Measurements from ENCODE around the gene CRACR2B. TPM values are rescaled to one million over a fixed set of nuclear protein-coding genes. Genes with fewer than 3 reads are reported as not detected.

Gene CRACR2B
- total and polyA plus RNA-seq, 2 of the 8 experiments (the other 6 are each of a cell fraction or from before 2014, with no cell fraction given) = 18.2 to 26.4 TPM

- TF ChIP-seq, protein P1, sequence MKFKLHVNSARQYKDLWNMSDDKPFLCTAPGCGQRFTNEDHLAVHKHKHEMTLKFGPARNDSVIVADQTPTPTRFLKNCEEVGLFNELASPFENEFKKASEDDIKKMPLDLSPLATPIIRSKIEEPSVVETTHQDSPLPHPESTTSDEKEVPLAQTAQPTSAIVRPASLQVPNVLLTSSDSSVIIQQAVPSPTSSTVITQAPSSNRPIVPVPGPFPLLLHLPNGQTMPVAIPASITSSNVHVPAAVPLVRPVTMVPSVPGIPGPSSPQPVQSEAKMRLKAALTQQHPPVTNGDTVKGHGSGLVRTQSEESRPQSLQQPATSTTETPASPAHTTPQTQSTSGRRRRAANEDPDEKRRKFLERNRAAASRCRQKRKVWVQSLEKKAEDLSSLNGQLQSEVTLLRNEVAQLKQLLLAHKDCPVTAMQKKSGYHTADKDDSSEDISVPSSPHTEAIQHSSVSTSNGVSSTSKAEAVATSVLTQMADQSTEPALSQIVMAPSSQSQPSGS (IDR thresholded peaks at IDR 0.05; ENCODE audit: low read length) = no peak
- TF ChIP-seq BACH1 (IDR thresholded peaks at IDR 0.05; ENCODE audit: low read length) = no peak
- no peak for TF ChIP-seq NRF1 (IDR thresholded peaks at IDR 0.05; ENCODE audit: low read depth, low read length)
- no peak for TF ChIP-seq HDAC6 (IDR thresholded peaks at IDR 0.05; ENCODE audit: low read depth, low read length)
- TF ChIP-seq TEAD4 (IDR thresholded peaks at IDR 0.05; ENCODE audit: low read depth, low read length) = no peak
- TF ChIP-seq, protein P2, sequence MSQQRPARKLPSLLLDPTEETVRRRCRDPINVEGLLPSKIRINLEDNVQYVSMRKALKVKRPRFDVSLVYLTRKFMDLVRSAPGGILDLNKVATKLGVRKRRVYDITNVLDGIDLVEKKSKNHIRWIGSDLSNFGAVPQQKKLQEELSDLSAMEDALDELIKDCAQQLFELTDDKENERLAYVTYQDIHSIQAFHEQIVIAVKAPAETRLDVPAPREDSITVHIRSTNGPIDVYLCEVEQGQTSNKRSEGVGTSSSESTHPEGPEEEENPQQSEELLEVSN (IDR thresholded peaks at IDR 0.05) = no peak
- no peak for TF ChIP-seq MAX (IDR thresholded peaks at IDR 0.05)
- no peak for TF ChIP-seq CEBPB (IDR thresholded peaks at IDR 0.05; ENCODE audit: low read depth, low read length)
- TF ChIP-seq SIRT6 (IDR thresholded peaks at IDR 0.05; ENCODE audit: low read length) = no peak
Observed at GRCh38 chr11:839280-839623, 11.5 kb downstream of the CRACR2B start (continued).

All from H1 (cell line).